ENCODE data around the gene KCNC4.

Gene KCNC4

GRCh38 chr1:110208916-110209645, 1.0 kb upstream of the KCNC4 start:
- TF ChIP-seq, protein P1, sequence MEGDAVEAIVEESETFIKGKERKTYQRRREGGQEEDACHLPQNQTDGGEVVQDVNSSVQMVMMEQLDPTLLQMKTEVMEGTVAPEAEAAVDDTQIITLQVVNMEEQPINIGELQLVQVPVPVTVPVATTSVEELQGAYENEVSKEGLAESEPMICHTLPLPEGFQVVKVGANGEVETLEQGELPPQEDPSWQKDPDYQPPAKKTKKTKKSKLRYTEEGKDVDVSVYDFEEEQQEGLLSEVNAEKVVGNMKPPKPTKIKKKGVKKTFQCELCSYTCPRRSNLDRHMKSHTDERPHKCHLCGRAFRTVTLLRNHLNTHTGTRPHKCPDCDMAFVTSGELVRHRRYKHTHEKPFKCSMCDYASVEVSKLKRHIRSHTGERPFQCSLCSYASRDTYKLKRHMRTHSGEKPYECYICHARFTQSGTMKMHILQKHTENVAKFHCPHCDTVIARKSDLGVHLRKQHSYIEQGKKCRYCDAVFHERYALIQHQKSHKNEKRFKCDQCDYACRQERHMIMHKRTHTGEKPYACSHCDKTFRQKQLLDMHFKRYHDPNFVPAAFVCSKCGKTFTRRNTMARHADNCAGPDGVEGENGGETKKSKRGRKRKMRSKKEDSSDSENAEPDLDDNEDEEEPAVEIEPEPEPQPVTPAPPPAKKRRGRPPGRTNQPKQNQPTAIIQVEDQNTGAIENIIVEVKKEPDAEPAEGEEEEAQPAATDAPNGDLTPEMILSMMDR (conservative IDR thresholded peaks at IDR 0.05), result no peak

DNA sequence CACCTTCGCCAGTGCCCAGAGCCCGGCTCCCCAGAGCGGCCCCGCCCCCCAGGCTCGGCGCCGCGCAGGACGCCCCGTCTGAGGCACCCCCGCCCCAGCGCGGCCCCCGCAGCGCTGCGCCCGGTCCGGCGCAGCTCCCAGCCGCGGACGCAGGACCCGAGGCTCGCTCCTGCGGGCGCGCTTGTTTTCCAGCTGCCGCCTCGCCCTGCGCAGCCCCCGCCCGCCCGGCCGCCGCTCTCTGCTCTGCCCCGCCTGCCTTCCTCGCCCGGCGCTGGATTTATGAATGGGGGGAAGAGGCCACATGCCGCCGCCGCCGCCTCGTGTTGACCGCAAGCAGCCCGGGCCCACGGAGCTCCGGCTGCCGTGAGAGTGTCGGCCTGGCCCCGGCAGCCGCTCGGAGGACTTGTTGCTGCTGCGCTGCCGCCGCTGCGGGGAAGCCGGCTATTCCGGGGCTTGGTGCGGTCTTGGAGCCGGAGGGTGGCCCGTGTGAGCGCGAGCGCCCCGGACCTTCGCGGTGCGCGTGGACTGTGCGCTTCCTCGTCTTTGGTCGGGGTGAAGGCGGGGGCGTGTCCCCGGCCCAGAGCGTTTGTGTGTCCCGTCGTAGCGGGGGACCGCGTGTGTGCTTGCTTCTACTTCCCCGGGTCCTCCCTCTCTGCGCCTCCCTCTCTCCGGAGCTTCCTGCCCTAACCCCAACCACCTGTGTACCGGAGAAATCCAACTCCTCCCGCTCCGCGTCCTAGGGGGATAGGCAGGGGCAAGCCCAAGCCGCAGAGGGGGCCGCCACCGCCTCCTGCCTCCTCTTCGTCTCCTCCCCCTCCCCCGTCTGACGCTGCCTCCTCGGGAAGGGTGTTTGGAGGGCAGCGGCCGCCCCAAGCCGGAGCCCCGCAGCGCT, 736 bp downstream of the KCNC4 start:
- peak overlapping the region; percentile 74 for H3K27ac ChIP-seq
- TF ChIP-seq, protein P1 (conservative IDR thresholded peaks at IDR 0.05), result no peak

More at GRCh38 chr1:110208916-110209645, 1.0 kb upstream of the KCNC4 start:
- H3K27ac ChIP-seq, result peak overlapping the region; percentile 74

- H3K27ac ChIP-seq, result peak overlapping the region; percentile 74; the same call in 1 of the 2 replicates
- TF ChIP-seq, protein P1 (conservative IDR thresholded peaks at IDR 0.05), result no peak
Observed at GRCh38 chr1:110211496-110212168, 1.5 kb downstream of the KCNC4 start.

DNA sequence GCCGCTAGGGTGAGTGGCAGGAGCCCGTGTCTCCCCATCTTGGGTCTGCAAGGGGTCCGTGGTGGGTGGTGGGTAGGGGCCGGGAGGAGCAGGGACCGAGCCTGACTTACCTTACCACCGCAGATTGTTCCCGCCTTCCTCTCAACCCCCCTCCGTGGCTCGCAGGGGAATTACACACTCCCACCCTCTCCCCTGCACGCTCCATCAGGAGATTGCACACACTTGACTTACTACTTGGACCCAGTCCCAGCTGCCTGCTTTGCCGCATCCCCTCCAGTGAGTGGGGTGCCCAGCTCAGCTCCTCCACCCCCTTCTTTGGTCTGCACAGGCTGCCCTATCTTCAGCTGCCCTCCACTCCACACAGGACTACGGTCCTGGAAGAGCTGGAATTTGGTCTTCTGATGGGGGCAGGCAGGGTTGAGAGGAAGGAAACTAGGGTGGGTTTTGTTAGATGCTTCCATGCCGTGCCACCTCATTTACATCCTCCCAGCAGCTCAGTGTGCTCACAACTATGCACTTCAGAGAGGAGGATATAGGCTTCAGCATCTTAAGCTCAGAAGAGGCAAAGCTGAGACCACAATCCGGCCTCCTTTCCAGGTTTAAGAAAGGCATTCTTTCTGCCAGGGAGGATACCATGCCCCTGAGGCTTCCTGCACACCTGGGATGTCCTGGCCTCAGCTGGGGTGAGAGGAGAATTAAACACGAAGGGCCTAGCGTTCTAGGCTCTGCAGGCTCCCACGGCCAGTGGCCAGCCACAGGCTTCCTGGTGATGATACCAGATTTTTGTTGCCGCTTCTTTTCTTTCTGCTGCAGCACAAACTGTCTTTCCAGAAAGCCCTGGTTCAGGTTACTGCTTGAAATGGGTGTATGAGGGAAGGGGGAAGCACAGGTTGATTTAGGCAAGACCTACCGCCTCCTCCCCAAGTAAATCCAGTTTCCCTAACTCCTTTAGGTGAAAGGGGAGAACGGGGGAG, 2.3 kb downstream of the KCNC4 start:
- TF ChIP-seq, protein P1 (conservative IDR thresholded peaks at IDR 0.05), result no peak
- H3K27ac ChIP-seq, result no peak overlapping the region

DNA sequence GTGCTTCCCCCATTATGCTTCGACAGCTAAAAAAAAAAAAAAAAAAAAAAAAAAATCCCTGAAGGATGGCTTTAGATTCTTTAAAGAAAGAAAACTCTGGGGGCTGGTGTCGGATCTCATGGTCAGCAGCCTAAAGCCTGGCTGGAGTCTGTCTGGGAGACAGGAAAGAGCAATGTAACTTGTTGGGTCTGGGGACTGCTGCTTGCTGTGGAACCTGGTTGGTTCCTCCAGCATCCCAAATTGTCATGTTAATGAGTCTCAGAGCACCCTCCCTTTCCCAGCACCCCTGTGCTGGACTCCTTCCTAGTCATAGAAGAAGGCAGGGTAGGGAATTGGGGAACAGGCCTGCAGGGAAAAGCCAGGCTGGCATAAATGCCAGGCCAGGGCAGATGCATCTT, 3.0 kb downstream of the KCNC4 start:
- TF ChIP-seq, protein P1 (conservative IDR thresholded peaks at IDR 0.05), result no peak

DNA sequence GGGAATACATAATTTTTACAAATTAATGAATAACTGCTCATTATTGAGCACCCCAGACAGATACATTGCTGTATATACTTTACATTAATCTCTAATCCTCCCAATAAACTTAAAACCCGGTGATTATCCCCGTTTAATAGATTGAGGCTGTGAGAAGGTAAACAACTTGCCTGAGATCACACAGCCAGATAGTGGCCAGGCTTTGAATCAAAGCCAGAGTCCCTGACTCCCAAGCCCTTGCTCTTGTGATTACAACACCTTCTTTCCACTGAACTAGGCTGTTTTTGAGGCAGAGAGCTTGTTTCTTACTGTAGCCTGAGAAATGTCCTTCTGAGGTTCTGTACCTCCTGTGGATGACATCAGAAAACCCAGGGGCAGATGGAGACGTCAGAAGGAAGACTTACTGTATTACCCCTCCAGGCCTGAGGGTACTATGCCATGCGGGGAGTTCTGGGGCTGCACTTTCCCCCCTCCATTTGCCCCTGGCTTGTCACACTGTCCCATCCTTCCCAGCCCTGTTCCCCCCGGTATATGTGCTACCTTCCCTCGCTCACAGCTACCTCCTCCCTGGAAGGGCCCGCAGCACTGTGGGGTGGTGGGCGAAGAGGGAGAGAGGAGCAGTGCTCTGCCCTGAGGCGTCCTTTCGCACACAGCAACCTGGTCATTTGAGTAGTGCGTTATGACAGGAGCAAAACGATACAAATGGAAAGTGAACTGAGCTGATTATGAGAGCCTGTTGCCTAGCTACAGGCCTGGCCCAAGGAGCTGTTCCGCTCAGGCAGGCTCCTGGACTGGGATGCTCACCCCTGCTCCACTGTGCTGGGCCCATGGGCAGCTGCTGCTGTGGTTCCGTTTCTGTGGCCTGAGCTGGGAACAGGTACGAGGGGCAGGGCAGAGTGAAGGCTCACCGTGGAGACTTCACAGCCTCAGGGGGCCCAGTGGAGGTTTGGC, 4.6 kb downstream of the KCNC4 start:
- TF ChIP-seq, protein P1 (conservative IDR thresholded peaks at IDR 0.05), result no peak
- H3K27ac ChIP-seq, result peak overlapping the region; percentile 43

More for the DNA sequence above, 3.0 kb downstream of the KCNC4 start:
- no peak overlapping the region for H3K27ac ChIP-seq
